G401 (cell line): Measurements from ENCODE around the gene UBAC1. TPM values are rescaled to one million over a fixed set of nuclear protein-coding genes. Genes with fewer than 3 reads are reported as not detected.

Source experiments
- total RNA-seq: library from RNA; depleted of rRNA; stranded (reverse); fragments of >200 nt; shearing (Covaris generic); gene quantifications from 2 replicates; pipeline ENCODE4 v1.2.3, GENCODE V29; 2014; rRNA removed

The UBAC1 gene
- total RNA-seq, 1 experiment from 2014 or later = 104 TPM

Other genes with a start within 250 kb of the UBAC1 start
- gene CAMSAP1, start 53.8 kb downstream of the UBAC1 start, total RNA-seq = 18.1 and 19.7 TPM in 2 replicates
- gene NACC2, start 133.9 kb upstream of the UBAC1 start, total RNA-seq = 12.8 and 13.9 TPM in 2 replicates
- gene TMEM250, start 157.5 kb upstream of the UBAC1 start, total RNA-seq = 48.3 and 51.4 TPM in 2 replicates
- gene LHX3, start 243.8 kb upstream of the UBAC1 start, total RNA-seq = not detected in 2 replicates